Measurements from ENCODE around the gene ISCA2.
A peak's percentile ranks its signal among the peaks of the same experiment; 100 is the strongest.

The ISCA2 gene

DNA sequence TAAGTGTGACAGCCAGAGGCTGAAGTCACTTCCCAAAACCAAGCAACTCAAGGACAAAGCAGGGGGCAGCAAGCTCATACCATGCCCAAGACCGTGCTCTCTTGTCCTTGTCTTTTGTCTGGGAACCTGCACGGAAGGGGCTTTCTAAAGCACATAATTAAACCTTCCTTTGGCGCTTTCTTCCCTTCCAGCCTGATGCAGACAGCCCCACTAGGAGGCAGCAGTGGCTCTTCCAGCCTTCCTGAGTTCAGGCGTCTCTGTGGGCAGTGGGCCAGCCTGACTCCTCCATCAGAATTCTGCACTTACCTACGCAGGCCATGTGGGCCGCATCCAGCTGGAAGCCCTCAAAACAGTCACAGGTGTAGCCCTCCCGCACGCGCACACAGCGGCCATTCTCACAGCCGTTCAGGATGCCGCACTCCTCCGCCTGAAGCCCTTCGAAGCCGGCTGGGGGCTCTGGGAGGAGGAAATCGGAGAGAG lies 7.6 kb downstream of the ISCA2 start:
- Histone ChIP-seq H3K4me3 (replicated peaks; ENCODE audit: insufficient read depth, low read length) (no peak overlapping the region), H3K27ac (replicated peaks) (no peak overlapping the region), H3K27me3 (ENCODE audit: insufficient read depth, poor library complexity, severe bottlenecking) (no peaks in the 10 kb centered on the region)
- DNase-seq (ENCODE audit: low read depth in 1 of 2, low spot score in 1 of 2) = no peak
- no peak for TF ChIP-seq SPI1 (IDR thresholded peaks at IDR 0.05; ENCODE audit: borderline replicate concordance, low read depth)
- TF ChIP-seq, protein P1, sequence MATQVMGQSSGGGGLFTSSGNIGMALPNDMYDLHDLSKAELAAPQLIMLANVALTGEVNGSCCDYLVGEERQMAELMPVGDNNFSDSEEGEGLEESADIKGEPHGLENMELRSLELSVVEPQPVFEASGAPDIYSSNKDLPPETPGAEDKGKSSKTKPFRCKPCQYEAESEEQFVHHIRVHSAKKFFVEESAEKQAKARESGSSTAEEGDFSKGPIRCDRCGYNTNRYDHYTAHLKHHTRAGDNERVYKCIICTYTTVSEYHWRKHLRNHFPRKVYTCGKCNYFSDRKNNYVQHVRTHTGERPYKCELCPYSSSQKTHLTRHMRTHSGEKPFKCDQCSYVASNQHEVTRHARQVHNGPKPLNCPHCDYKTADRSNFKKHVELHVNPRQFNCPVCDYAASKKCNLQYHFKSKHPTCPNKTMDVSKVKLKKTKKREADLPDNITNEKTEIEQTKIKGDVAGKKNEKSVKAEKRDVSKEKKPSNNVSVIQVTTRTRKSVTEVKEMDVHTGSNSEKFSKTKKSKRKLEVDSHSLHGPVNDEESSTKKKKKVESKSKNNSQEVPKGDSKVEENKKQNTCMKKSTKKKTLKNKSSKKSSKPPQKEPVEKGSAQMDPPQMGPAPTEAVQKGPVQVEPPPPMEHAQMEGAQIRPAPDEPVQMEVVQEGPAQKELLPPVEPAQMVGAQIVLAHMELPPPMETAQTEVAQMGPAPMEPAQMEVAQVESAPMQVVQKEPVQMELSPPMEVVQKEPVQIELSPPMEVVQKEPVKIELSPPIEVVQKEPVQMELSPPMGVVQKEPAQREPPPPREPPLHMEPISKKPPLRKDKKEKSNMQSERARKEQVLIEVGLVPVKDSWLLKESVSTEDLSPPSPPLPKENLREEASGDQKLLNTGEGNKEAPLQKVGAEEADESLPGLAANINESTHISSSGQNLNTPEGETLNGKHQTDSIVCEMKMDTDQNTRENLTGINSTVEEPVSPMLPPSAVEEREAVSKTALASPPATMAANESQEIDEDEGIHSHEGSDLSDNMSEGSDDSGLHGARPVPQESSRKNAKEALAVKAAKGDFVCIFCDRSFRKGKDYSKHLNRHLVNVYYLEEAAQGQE (IDR thresholded peaks at IDR 0.05; ENCODE audit: insufficient replicate concordance, low read depth) = no peak
- TF ChIP-seq, protein P2, sequence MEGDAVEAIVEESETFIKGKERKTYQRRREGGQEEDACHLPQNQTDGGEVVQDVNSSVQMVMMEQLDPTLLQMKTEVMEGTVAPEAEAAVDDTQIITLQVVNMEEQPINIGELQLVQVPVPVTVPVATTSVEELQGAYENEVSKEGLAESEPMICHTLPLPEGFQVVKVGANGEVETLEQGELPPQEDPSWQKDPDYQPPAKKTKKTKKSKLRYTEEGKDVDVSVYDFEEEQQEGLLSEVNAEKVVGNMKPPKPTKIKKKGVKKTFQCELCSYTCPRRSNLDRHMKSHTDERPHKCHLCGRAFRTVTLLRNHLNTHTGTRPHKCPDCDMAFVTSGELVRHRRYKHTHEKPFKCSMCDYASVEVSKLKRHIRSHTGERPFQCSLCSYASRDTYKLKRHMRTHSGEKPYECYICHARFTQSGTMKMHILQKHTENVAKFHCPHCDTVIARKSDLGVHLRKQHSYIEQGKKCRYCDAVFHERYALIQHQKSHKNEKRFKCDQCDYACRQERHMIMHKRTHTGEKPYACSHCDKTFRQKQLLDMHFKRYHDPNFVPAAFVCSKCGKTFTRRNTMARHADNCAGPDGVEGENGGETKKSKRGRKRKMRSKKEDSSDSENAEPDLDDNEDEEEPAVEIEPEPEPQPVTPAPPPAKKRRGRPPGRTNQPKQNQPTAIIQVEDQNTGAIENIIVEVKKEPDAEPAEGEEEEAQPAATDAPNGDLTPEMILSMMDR (IDR thresholded peaks at IDR 0.05; ENCODE audit: insufficient read depth, low read length) = no peak
- TF ChIP-seq POLR2AphosphoS5 (IDR thresholded peaks at IDR 0.05; ENCODE audit: low read depth) = no peak
- TF ChIP-seq GABPA (IDR thresholded peaks at IDR 0.05; ENCODE audit: low read depth) = no peak

DNA sequence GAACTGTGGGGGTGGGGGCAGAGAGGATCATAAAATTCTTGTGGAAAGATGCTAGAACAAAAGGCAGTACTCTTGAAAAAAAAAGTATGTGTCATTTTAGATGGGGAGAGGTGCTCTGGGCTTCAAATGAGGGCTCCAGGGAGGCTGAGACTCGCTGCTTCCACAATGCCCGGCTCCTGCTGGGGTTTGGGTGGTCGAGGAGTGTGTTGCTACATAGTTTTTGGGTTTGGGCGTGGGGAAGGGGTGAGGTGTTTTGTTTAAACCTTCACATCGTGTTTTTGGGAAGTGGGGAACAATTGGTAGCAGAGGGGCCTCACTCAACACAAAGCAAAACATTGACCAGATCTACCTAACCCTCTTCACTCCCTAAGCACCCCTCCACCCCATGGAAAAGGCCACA lies 8.1 kb downstream of the ISCA2 start:
- H3K4me3 ChIP-seq (replicated peaks; ENCODE audit: insufficient read depth, low read length) = no peak overlapping the region
- DNase-seq (ENCODE audit: low read depth in 1 of 2, low spot score in 1 of 2) = no peak
- TF ChIP-seq SPI1 (IDR thresholded peaks at IDR 0.05; ENCODE audit: borderline replicate concordance, low read depth) (no peak), POLR2AphosphoS5 (IDR thresholded peaks at IDR 0.05; ENCODE audit: low read depth) (no peak), GABPA (IDR thresholded peaks at IDR 0.05; ENCODE audit: low read depth) (no peak)
- TF ChIP-seq, protein P2 (IDR thresholded peaks at IDR 0.05; ENCODE audit: insufficient read depth, low read length) = no peak
- TF ChIP-seq, protein P1 (IDR thresholded peaks at IDR 0.05; ENCODE audit: insufficient replicate concordance, low read depth) = no peak

DNA sequence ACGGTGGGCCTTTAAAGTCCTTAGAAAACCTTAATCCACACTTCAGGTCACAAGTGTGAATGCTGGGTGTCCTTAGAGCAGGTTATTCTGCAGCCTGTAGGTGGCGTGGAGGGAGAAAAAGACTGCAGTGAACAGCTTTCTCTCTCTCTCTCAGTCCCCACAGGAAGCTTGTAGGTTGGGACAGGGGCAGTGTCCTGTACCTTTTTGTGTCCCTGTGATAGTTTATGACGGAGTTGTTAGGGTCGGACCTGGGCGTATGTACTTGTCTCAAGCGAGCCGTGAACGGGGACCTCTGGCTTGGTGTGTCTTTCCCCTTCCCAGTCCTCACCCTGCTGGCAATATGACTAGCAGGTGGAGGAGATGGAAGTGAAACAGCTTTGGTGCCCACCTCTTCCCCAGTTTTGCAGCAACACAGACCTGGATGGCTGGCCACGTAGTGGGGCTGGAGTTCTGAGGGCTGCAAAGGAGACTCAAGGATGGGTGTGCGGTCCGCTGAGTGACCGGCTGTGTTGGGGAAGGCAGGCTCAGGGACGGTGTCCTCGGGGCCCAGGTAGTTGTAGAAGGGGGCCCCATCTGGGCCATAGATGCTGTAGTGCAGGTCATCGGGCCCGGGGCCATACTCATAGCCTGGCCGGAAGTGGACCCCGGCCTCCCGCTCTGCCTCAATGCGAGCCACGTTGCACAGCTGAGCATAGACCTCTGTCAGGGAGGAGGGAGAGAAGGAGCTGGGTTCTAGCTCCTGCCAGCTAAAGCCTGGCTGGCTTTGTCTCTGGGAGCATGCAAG lies 8.9 kb downstream of the ISCA2 start:
- TF ChIP-seq GABPA (IDR thresholded peaks at IDR 0.05; ENCODE audit: low read depth) = no peak
- TF ChIP-seq, protein P2 (IDR thresholded peaks at IDR 0.05; ENCODE audit: insufficient read depth, low read length) = peak; percentile 36
- no peak overlapping the region for H3K4me3 ChIP-seq (replicated peaks; ENCODE audit: insufficient read depth, low read length)
- no peak overlapping the region for H3K27ac ChIP-seq (replicated peaks)
- peak in 1 of 2 experiments; percentile 21 for DNase-seq (ENCODE audit: low read depth in 1 of 2, low spot score in 1 of 2)
- no peaks in the 10 kb centered on the region for H3K27me3 ChIP-seq (ENCODE audit: insufficient read depth, poor library complexity, severe bottlenecking)

More for the DNA sequence above, 8.1 kb downstream of the ISCA2 start:
- Histone ChIP-seq H3K27ac (replicated peaks) (no peak overlapping the region), H3K27me3 (ENCODE audit: insufficient read depth, poor library complexity, severe bottlenecking) (no peaks in the 10 kb centered on the region)

Measured in HL-60 (cell line).